ENCODE measurements around the gene PSMG4.

PSMG4 gene

DNA sequence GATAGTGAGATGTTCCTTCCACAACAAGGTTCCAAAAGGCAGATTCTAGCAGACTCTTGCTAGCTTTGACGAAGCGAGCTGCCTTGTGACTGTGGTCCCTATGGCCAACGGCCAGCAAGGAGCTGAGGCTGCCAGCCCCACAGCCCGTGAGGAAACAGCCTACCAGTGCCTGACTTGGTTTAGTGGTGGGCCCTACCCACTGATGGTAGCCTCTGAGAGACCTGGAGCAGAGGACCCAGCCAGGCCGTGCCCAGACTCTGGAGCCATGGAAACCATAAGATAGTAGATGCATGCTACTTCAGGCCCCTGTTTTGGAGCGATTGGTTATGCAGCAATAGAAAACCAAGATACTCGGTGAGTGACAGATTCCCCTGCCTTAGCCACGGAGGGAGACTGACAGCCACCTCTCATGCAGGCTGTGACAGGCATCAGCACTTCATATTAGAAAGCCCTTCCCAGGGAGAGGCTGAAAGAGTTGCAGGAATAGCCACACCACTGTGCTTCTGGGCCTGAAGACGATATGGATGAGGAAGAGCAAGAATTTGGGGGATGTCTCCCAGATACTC lies 19.2 kb downstream of the PSMG4 start:
- DNase-seq = no peak

DNA sequence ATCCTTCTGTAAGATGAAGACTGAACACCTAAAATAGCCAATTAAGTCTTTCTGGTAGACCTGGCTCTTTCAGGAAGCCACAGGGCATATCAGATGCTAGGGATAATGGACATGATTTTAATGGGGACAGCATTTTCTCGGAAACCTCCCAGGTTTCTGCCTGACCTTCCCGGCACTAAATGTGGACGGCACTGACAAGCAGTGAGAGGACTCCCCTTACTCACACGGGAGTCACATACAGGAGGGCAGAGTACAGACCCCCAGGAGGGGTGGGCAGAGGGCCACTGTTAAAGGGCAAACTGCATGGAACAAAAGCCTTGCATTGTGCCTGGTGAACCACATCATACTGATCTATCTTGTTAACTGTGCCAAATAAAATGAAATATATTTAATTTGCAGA lies 19.9 kb downstream of the PSMG4 start:
- DNase-seq = no peak

DNA sequence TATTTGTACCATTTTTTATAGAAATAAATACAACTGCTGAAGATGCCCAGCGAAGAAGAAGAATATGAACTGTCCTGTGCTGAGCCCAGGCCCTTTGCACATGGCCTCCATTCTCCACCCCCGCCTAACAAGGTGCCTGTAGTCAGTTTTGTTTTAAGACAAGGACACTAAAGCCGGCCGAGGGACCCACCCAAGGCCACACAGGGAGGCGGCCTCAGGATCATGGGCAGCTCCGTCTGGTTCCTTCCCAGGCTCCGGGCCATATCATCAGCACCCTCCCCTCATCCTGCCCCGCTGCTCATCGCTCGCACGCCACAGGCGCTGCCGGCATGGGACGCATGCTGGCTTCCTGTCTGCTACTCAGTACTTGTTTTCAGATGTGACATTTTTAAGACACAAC lies 21.3 kb downstream of the PSMG4 start:
- DNase-seq = no peak

DNA sequence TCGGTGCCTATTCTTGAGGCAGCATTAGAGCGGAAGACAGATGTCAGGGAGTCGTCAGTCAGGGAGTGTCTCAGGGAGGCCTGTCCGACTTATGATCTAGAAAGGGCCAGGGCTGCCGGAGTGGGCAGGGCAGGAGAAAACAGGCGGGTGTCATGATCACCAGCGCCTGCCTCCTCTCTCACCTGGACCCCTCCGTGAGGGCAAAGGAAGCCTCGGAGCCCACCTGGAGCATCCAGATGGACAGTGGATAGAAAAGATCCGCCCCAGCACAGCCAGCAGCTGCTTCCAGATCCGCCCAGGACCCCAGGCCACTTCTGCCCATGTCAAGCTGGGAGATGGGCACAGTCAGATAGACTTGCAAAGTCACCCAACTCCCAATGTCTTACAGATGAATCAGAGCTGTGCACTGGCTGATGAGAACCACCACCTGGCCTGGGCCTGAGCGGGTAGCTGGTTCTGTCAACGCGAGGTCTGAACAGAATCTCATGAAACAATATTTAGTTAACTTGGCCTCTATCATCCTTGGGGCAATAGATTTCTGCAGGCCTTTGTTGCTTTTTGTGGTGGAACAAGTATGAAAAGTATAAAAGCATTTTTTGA lies 22.2 kb downstream of the PSMG4 start:
- no peak for DNase-seq

DNA sequence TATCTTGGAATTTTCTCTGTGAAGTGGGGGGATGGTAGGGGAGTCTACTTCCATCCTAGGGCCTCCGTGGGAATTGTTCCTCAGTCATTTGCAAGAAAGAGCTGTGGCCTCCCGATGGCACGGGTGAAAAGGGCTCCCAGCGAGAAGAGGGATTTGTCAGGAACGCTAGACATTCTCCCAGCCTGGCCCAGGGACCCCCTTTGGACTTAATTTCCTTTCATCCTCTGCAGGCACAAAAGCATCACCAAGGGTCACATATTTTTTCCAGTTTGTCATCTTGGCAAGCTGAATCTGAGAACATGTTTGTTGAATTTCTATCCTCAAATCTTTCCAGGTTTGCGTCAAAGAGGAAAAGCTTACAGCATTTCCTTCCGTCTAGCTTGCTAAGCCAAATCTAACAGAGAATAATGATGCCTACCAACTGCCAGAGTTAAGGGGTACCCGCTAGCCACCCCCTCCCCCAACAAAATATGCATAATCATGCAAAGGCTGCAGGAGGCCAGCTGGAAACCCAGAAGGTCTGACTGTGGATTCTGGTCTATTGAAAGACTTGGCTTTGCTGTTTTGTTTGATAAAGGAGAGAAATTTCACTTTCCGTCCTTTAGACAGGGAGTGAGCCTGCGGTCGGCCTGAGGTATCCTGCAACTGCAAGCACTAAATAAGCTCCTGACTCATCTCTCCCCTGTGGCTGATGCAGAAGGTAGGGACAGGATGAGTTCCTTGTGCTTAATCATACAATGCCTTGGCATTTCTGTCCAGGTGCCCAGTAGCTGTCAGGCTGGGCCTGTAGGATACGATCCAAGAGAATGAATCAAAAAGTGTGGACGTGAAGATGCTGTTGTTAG lies 23.1 kb downstream of the PSMG4 start:
- DNase-seq = no peak

DNA sequence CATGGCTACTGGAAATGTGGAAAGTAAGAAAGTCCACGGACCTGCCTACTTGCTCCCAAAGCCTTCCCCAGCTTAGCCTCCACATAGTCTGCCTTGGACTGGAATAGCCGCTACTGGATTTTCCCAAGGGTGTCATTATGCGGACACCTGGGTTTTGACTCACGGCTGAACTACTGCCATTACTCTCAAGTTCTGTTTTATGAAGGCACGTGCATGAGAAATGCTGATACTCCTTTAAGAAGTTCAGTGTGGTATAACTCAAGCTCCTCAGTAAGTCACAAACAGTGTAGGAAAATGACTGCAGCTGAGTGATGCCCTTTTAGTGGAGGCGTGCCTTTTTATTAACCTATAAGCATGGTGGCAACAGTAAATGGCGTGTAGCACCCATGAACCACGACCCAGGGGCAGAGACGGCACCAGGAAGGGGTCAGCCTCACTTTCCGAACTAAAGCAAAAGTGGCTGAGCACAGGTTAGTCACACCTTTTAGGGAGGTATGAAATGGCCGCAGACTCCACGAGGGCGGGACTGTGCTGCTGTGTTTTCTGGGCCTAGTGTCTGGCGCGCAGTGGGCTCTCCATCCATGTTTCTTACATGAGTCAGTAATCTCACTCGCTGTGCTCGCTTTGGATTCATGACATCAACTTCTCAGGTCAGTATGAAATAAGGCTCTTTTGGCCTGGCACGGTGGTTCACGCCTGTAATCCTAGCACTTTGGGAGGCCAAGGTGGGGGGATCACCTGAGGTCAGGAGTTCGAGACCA lies 23.9 kb downstream of the PSMG4 start:
- no peak for DNase-seq

DNA sequence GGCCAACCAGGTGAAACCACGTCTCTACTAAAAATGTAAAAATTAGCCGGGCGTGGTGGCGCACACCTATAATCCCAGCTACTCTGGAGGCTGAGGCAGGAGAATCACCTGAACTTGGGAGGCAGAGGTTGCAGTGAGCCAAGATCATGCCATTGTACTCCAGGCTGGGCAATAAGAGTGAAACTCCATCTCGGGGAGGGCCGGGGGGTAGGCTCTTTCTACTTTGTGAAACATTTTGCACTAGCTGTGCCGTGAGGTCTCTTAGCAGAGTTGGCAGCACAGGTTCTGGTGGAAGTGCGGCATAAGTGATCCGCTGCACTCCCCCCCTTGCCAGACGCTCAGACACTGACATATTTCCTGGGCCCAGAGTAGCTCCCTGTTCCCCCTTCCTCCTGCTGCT lies 24.5 kb downstream of the PSMG4 start:
- DNase-seq = no peak

DNA sequence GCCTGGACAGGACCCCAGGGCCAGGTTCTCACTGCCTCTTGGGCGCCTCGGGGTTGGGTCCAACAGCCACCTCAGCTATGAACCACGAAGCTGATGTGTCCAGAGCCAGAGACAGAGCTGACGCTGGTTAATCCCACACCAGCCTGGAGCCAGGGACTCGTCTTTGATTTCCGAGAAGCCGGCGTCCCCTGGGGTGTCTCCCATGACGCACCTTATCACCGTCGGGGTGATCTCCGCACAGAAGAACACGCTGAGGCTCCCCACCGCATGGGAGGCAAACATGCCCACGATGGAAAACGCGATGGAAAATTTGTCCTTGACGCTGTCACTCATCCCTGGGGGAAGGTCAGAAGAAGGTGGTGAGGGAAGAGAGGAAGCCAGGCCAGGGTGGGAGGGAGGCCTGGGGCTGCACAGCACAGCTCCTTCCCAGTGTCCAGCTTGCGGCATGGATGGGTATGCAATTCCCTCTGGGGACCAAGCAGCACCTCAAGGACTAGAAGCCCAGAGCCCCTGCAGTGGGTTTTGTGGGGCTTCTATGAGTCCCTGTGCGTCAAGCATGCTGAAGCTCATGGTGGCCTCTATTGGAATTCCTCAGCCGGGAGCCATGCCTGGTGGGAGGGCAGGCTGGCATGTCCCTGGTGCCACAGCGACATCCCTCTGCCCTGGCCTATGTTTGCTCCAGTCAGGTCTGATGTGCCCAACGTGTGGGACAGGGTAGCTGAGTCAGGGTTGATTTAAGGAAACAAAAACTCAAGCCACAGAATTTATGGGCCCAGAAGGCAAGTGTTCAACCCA lies 25.1 kb downstream of the PSMG4 start:
- no peak for DNase-seq

DNA sequence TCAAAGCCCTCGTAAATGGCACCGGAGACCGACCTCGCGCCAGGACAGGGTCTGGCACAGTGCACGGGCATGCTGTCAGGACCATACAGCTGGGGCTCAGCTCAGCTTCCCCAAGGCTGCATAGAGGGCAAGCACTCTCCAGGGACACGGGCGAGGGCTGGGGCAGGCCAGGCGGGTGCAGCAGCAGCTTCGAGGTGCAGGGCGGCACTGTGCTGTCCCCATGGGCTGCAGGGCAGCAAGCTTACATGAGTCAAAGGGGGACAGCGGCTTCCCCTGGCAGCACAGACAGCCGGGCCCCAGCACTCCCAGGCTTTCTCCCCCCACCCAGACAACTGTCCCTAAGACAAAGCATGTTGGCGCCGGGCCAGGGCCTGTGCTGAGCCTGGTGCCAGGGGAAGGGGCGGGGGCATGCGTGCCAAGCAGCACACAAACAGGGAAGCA lies 25.7 kb downstream of the PSMG4 start:
- no peak for DNase-seq

DNA sequence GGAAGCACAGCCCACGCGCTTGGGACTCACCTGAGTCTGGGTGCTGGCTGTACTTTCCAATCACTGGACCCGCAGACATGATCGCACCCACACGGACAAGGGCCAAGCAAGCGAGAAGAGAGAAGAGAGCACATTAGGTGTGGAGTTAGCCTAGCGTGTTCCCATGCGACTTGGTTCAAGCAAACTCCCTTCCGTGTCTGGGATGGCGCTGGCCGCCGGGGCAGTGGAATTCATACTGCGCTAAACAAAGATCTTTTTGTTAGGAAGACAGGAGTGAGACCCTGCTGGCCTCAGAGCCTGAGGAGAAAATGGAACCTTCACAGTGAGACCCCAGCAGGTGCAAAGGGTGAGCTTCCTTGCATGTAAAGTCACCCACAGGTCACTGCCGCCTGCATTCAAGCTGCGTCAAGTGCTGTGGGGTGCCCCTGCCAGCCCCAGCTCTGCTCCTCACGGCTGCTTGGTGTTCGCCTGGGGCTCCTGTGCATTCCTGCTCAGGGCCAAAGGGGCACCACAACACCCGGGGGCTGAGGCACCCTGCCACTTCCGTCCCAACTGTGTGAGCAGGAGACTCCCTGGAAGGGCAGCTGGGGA lies 26.4 kb downstream of the PSMG4 start:
- DNase-seq = no peak

DNA sequence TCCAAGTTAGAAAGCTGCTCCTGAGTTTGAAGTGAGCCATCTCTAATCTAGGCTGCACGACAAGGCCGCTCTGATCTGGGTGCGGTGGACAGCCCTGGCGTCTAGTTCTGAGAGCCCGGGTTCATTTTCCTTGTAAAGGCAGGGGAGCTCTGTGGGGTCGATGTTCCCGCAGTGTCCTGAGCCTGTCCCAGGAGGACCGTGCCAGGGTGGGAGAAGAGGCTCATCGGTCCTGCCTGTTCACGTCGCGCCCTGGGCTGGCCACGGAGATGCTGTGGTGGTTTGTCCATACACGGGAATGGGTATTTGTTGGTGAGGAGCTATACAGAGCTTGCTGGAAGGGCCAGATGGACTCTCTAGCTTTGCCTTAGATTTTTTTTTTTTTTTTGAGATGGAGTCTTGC lies 27.0 kb downstream of the PSMG4 start:
- DNase-seq = no peak

DNA sequence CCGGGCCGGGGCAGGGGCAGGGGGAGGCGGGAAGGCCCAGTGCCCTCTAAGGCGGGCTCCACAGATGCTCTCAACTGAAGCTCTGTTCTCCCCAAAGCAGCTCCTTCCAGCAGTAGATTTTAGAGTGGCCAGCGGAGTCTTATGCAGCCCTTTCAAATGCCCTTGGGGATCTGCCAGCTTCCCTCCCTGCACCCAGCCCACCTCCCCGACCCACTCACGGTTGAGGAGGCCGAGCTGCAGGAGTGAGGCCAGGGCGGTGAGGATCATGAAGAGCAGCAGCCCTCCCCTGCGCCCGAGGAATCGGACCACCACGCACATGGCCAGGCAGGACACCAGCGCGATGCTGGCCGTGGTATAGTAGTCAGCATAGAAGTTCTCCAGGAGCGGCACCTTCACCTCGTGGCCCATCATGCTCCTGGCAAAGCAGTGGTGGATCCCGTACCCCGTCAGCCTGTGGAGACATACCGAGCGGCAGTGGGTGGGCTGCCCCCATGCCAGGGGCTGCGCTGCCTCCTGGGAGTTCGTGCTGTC lies 28.0 kb downstream of the PSMG4 start:
- DNase-seq = no peak

DNA sequence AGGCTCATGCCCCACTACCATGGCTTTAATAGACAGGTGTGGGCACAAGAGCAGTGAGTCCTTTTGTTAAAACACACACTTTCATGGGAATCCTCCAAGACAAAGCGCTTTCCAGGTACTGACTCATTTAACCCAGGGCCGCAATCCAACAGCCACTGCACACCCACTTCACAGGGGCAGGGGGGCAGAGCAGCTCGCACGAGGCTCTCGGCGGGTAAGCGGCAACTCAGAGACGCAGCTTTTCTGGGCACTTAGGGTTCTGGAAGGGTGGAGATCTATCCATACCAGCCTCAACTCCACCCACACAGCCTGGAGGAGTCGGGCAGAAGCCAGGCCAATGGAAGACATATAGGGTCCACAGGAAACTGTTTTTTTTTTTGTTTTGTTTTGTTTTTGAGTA lies 28.6 kb downstream of the PSMG4 start:
- DNase-seq = no peak

DNA sequence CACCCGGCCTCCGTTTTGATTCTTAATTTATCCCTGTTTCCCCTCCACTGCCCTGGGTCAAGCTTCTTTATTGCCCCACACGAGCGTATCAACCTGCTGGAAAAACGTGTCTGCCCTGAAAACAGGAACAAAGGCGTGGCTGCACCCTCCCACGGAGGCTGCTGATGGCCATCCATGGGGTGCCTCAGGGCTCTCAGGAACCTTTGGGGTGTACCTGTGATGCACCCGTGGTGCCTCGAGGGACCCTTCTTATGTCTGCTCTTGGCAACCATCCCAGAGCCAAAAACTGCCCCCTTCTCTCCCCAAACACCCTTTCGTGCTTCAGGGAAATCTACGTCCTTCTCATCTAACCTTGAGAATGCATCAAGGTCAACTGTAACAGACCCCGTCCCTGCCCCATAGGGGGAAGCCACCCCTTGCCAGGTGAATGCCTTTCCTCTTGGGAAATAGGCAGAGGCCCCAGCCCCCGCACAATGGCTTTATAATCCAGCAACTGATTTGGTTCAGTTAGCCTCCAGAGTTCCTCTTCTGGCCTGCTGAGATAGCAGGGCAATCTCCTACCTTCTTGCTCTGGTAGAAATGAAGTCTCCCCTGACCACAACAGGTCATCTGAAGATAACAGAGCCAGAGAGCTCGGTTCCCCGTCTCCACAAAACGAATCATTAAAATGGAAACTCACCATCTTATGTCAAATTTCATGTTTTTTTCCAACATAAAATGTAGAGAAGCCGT lies 29.4 kb downstream of the PSMG4 start:
- no peak for DNase-seq

DNA sequence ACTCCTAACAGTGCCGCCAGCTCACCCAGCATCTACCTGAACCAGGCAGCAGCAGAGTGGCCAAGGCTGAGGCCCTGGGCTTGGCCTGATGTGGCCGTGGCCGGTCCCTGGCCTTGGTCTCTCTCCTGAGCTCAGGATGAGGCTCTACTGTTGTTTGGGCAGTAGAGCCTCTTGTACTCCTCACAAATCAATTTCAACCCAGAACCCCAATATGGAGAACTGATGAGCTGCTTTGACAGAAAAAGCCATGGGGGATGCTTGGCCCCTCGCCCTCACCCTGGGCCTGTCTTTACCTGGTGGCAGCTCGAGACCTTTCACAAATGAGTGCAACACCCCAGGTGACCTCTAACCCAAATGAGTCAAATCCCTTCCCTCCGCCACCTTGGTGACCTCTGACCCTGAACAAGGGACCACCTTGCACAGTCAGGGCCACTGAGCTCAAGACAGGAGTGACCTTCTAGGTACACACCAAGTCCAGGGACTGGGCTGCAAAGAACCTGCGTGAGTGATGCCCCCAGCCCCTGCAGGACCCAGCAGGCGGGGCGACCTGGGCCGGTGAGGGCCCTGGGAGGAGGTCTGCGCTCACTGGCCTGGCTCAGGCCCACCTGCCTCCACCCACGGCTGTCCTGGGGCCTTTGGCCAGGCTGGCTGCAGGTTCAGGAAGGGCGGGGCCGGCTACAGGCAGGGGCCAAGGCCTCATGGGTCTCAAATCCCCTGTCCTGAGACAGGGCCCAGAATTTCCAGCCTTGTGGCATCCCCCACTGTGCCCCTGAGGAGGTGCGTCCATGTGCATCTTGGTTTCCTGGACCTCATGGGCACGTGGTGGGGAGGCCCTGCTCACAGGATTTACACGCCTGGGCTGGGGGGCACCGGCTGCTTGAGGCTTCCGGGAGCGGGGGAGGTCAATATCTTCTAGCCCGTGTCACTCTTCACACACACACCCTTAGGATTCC lies 30.2 kb downstream of the PSMG4 start:
- no peak for DNase-seq

DNA sequence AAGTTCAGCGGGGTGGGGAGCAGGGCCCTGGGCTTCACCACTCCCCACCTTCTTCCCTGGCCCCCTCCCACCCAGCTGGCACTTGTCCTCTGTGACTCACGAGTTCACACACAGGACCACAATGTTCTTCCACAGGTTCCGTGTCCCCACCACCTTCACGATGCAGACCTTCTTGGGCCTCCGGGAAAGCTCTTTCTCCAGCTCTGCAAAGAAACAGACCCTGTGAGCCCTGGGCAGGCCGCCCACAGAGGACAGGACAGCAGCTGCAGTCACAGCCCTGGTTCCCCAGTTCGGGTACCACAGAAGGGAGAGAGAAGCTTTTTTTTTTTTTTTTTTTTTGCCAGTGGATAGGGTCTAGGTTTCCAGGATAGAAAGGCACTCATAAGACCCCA lies 30.9 kb downstream of the PSMG4 start:
- DNase-seq = no peak

DNA sequence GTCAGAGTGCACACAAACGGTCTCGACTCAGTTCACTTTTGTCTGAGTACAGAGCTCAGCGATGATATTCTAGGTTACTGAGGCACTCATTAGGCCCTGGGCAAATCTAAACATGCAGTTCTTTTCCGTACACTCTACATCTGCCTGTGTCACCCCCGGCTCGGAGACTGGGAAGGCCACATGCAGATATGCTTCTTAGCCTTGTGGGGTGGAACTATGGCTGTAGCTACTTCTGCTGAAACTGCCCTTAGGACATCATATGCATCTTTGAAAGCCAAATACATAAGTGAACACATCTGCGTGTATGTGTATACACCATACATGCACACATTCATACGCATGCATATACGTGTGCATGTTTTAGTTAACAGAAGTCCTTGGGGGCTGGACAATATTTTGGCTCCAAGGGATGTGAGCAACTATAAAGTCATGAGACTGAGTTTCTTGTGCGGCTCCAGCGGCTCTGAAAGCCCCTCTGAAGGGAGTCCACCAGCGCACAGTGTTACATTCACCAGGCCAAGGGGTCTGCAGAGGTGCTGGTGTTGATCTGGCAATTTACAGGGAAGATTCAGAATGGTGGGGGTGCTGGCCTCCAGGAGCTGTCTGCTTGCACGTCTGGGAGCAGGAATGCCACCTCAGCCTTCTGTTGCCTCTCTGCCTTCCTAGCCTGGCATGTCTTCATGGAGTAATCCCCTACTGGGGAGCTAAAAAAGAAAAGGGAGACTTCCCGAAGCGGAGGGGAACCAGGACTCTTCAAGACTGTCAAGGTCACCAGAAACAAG lies 31.6 kb downstream of the PSMG4 start:
- no peak for DNase-seq

DNA sequence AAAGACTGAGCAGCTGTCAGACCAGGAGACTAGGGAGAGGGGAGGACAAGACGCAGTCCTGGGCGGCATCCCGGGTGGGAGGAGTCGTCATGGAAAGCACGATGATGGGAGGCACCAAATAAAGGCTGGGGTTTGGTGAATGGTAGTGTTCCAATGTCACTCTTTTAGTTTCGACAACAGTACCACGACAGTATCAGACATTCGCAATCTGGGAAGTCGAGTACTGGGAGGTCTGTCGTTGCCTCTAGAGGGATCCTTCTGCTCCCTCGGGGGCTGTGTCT lies 32.1 kb downstream of the PSMG4 start:
- no peak for DNase-seq

DNA sequence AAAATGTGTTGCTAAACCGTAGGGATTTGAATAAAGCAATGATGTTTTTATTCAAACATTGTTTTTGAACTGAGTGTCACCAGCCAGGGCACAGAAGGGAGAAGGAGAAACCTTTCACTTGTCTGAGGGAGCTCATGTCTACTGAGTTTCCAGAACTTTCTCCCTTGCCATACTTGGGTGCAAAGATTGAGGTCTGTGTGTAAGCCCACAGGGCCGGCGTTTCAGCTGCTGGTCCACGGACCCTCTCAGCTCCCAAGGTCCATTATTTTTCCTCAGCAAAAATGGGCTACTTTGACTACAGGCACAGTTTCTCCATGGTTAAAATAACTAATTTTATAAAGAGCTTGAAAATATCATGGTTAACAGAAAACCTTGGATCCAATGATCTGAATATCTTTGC lies 32.6 kb downstream of the PSMG4 start:
- DNase-seq = no peak

DNA sequence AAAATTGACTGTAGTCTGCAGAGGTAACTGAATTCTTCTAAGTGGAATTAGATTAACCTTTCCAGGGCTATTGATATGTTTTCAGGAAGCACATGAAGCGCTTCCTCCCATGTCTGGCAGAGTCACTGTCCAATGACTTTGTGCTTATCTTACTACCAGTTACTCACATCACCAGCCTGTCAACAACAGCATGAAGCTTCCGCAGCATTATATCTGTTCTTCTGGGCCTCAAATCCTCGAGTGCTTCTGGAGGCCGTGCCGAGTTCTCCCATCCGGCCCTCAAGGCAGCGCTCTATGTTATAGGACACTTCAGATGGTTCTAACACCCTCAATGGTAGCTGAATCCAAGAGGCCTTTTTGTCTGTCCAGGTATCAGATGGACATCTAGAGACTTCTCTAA lies 33.2 kb downstream of the PSMG4 start:
- DNase-seq = no peak
